NCI-H2227 (cell line): ENCODE results near the gene CD8B2.
"Not testable (repeated sequence)": the region's sequence is repeated elsewhere in the genome, so short reads cannot be mapped to it uniquely, and the experiment has no call there.

Experiments used
- DNase-seq: peaks from one replicate; lab custom pipeline; 2025; ENCODE audit not compliant: unreplicated experiment; lab: John Stamatoyannopoulos, UW

CD8B2 gene

DNA sequence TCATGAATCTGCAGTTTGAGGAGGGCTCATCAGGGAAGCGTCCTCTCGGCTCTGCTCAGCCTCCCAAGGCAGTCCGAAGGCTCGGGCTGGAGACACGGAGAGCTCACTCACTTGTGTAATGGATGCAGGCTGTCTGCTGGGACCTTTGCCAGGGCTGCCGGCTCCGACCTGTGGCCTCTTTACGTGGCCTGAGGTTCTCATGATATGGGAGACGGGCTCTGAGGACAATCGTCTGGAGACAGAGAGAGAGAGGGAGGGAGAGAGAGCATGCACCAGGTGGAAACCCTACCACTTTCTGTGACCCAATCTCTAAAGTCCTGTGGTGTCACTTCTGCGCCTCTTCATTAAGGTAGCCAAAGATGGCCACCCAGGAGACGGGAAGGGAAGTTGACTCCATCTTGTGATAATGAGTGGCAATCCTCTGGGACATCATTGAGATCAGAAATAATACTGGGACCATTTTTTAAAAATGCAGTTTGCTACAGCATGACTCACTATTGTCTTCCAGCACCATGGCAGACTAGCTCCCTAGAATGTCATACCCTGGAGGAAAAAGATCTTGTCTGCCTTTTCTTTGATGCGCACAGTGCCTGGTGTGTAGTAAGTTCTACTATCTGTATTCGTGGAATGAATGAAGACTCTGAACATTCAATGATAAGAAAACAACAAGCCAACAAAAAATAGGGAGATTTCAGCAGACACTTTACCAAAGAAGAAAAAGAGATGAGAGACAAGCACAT lies 60.2 kb downstream of the CD8B2 start:
- no peak for DNase-seq

DNA sequence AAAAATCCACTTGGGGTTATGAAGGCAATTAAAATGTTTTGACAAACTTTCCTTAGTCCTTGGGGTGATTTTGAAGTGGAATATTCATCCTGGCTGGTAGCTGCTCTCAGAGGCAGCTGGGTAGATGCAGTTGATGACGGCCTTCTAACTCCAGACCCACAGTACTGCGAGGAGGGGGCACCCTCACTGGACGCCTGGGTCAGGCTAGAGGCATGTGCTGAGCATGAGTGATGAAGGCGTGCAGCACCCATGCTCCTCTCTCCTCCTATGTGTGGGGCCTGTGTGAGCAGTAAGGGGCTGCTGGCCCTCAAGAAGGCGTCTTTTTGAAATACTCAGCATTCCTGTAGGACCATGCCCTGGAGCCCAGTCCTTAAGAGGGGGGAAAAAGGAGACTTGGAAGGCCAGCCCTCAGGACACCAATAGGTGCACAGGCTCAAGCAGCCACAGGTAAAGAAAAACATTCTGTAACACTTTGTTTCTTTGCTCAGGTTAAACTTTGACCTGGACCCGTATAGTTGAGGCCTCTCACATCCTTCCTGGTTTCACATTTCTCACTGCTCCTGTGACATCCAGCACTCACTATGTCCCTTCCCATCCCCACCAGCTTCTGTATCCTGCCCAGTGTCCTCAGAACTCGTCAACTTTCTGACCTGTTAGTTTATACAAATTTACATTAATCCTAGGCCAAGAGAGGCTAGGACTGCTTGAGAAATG lies 64.4 kb downstream of the CD8B2 start:
- DNase-seq: no peak

DNA sequence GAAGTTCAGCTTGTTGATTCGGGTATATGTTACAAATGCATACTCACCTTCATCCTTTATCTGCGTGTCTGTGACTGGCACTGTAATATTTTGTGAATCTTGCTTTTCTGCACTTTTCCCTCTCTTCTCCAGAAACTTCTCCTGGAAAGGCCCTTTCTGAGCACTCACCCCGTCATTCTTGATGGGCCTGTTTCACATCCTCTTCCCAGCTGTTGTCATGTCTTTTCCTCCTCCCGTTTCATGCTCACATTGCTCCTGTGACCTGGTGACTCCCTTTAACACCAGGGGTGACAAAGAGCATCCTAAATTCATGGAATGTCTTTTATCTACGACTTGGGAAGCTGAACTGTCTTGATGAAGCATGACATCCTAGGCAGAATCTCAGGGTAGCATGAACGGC lies 65.8 kb downstream of the CD8B2 start:
- no peak for DNase-seq

DNA sequence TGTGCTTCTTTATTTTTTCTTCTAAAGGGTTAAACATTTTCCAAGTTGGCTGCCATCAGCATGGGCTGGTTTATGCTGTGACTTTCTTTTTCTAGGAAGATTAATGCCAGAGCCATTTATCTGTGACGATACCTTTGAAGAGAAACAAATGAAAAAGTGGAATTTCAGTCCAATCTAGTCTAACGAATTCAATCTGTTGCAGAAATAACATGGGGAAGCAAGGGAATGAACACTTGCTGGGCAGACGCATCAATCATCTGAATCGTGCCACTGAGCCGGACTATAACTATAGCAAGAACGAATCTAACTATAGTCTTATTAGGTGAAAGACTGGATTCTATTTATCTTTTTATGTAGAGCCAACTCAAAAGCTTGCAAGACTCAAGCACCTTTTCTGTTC lies 66.2 kb downstream of the CD8B2 start:
- no peak for DNase-seq

DNA sequence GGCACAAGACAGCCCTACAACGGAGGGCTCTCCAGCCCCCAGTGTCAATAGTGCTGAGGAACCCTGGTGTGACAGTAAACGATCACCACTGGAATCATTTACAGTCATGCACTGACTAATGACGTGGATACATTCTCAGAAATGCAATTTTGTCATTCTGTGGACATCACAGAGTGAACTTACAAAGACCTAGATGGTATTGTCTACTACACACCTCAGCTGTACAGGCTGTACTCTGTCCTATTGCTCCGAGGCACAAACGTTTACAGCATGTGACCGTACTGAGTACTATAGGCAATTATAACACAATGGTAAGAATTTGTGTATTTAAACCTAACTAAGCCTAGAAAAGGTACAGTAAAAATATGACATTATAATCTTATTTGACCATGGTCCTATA lies 67.2 kb downstream of the CD8B2 start:
- DNase-seq: no peak

DNA sequence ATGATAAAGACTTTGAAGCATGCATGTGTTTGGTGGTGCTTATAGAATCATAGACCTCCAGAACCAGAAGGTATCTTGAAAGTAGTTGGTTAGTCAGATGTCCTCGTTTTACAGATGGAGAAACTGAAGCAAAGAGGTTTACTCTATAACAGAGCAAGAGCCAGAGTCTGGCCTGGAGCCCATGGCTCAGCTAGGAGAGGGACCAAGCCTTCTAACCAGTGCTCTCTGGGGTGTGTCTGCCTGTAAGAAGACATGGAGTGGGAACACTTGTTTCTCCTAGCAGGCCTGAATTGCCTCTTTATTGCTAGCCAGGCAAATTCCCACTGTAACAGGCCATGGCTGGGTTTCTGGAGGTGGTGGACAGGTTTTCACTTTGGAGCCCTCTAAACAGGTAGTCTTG lies 67.9 kb downstream of the CD8B2 start:
- DNase-seq: no peak

DNA sequence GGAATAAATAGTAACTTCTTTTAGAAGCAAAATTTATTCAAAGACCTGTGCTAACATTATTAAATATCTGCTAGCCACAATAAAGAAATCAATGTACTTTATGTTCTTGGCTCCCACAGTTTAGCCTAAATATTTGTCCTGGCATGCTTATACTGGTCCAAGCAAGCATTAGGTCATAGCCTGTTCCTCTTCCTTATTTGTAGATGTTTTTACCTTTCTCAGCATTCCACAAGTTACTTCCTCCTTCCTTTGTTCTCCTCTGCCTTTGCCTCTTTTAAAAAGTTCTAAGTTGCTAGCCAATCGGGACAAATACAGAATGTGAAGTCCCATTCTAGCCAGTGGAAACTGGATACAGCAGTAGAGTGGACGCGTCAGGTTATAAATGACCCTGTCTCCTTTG lies 72.6 kb downstream of the CD8B2 start:
- DNase-seq: not testable (repeated sequence)

DNA sequence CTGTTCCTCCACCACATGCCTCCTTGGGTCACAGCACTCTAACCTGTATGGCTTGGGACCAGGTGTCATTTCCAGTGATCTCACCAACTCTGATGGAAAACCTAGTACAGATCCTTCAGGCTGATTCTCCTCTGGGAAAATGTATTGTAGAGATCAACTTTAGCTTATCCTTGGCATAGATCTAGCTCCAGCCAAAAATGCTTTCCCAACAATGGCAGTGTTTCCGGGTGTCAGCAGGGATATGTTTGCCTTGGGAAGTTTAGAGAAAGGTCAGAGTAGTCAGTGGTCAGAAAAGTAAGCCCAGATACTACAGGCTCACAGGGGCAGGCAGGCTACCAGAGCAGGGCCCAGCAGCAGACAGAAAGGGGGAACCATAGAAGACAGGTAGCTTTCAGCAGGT lies 73.6 kb downstream of the CD8B2 start:
- DNase-seq: no peak

DNA sequence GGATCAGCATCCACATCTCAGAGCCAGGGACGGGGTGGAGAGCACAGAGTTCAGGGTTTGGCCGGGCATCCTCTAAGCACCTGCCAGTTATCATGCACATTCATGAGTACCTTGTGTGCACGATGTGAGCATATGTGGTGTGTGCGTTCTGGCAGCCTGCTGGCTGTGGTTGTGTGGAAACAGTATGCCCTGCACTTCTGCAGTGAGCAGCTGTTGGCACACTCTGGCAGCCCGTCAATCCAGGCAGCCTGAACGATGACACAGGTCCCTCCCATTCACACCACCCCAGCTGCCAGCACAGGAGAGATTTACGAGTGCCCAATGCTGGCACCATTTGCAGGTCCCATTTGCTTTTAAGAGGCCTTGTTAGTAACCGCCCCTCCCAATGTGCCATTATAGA lies 74.2 kb downstream of the CD8B2 start:
- DNase-seq: no peak

DNA sequence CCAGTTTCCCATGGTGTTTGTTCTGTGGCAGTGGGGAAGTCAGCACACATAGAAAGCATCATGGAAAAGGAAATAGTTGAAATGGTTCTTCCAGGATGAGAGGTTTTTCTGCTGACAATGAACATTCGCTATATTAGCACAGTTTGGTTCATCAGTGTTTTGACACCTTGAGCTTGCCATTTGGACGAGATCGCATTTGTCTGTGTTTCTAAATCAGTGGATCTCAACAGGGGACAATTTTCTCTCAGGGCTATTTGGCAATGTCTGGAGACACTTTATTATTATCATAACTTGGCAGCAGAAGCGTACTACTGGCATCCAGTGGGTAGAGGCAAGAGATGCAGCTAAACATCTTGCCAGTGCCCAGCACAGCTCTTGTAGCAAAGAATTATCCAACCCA lies 74.6 kb downstream of the CD8B2 start:
- DNase-seq: no peak

DNA sequence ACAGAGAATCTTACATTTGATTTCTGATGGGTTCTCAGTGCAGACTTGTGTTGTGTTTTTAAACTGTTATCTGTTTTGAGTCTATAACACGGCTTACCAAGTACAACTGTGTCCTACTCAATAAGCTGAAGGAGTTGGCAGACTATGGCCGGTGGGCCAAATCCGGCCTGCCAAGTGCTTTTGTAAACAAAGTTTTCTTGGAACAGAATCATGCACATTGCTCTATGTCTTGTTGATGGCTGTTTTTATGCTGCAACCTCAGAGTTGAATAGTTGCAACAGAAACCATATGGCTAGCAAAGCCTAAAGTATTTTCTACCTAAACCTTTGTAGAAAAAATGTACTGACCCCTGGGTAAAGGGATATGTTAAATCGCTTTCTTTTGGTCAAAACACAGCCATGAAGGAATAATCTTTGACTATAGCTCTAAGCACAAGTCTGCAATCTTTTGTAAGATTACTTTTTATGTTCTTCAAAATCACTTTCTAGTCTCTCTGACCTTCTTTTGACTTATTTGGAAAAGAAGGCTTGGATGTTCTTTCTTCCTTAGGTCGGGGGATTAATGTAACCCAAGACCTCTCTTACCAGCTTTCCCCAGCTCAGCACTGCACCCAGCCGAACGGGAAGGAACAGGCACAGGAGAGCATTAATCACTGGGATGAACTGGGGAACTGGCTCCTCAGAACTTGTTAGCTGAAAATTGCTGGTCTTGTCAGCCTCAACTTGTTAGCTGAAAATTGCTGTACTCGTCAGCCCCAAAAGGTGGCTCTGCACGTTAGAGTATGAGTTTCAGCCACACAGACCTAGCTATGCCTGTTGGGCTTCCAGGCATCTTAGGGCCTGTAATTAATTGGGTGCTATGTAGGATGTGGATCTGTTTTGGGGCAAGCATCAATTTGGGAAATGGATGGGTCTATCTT lies 75.4 kb downstream of the CD8B2 start:
- no peak for DNase-seq

DNA sequence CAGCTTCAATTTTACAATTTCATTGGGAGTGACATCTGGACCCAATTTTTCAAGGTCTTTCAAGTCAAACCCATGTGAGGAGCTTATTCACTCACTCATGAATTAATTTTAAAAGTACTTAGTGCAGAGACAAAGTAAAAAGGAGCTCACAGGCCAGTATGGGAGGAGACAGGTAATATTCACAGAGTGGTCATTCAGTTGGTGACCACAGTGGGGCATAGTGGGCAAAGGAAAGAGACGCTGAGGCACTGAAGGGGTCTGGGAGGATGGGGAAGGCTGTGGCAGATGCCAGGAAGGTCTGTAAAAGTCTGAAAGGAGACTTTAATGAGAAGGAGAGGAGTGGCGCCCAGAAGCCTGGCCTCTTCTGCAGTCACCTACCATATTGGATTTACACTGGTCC lies 76.0 kb downstream of the CD8B2 start:
- DNase-seq: no peak

DNA sequence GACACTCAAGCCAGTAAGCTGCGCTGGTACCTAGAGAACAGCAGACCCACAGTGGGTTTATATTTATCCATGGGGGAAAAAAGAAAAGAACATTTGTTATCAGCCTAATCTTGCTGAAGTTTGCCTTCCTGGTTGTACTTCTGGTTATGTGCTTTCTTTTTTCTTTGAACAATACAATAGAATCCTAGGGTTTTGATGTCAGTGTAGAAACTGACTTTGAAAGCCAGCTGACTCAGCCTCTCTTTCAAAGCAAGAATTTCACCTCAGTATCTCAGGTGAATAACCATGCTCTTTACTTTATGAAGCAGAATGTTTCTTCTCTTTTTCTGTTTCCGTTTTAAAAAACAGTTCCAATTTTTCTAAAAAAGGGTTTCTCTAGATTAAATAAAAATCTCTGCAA lies 78.4 kb downstream of the CD8B2 start:
- no peak for DNase-seq

DNA sequence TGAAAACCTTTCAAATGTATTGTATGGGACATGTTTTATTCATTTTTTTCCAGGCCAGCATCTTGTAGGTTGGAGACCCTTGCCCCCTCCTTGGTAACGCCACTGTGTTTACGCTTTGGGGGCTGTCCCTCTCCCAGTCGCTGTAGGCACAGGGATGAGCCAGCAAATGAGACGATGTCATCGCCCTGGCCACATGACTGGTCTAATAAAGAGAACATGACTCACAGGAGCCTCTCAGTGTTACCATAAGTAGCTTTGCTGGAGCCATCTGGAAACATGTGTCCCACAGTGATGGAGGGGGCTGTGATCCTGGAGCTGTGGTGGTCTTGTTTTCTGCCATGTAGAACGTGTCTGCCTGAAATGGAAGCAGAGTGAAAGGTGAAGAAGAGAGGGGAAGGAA lies 78.9 kb downstream of the CD8B2 start:
- DNase-seq: no peak

DNA sequence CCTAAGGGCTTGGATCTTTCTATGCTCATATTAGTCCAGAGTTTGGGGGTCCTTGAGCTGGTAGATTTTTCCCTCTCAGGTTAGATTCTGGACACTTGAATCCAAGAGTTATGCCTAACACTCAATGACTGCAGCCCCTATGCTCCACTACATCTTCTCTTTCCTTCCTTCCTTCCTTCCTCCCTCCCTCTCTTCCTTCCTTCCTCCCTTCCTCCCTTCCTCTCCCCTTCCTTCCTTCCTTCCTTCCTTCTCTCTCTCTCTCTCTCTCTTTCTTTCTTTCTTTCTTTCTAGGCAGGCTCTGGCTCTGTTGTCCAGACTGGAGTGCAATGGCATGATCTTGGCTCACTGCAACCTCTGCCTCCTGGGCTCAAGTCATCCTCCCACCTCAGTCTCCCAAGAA lies 79.3 kb downstream of the CD8B2 start:
- not testable (repeated sequence) for DNase-seq

DNA sequence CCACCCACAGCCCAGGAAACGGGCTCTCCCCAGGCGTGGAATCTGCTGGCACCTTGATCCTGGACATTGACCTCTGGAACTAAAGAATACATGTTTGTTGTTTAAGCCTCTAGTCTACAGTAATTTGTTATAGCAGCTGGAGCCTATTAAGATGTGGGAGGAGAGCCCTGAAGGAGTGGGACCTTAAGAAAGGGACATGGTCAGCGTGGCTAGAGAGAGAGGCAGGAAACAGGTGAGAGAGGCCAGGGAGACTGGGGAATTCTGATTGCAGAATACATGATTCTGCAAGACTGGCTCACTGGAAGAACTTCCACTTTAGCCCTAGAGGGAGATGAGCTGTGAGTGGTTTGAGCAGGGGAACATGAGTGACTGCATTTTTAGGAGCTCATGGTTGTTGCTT lies 83.2 kb downstream of the CD8B2 start:
- no peak for DNase-seq
